IPS-15b (cell line): ENCODE results near the gene CALD1.

Source experiments
- H3K27me3 ChIP-seq: one replicate; pipeline ENCODE4 v1.6.1; 2013; ENCODE audit warnings: low read length; ENCODE audit not compliant: control insufficient read depth, insufficient read depth
- H3K36me3 ChIP-seq: one replicate; pipeline ENCODE4 v1.6.1; 2013; ENCODE audit warnings: low read length; ENCODE audit not compliant: control insufficient read depth, insufficient read depth
- H3K4me1 ChIP-seq: one replicate; pipeline ENCODE4 v1.6.1; 2013; ENCODE audit warnings: mild to moderate bottlenecking, low read length; ENCODE audit not compliant: control insufficient read depth, insufficient read depth
- H3K4me3 ChIP-seq: one replicate; pipeline ENCODE4 v1.5.1; 2013; ENCODE audit warnings: low read depth, low read length
- H3K9ac ChIP-seq: one replicate; pipeline ENCODE4 v1.6.1; 2013; ENCODE audit warnings: low read depth, mild to moderate bottlenecking, low read length
- H3K9me3 ChIP-seq: one replicate; pipeline ENCODE4 v1.6.1; 2013; ENCODE audit warnings: mild to moderate bottlenecking, low read length; ENCODE audit not compliant: control insufficient read depth, insufficient read depth

The CALD1 gene

GRCh38 chr7:134744569-134744968, 34.9 kb upstream of the CALD1 start:
- no peak overlapping the region for H3K9ac ChIP-seq

GRCh38 chr7:134747326-134747725, 32.1 kb upstream of the CALD1 start:
- Histone ChIP-seq H3K4me3 (no peak overlapping the region), H3K9me3 (no peaks in the 10 kb centered on the region), H3K27me3 (no peaks in the 10 kb centered on the region), H3K4me1 (peaks cover 7% of the 10 kb centered on the region), H3K9ac (no peak overlapping the region), H3K36me3 (no peaks in the 10 kb centered on the region)

More at GRCh38 chr7:134744569-134744968, 34.9 kb upstream of the CALD1 start:
- Histone ChIP-seq H3K27me3 (no peaks in the 10 kb centered on the region), H3K4me1 (peaks cover 9% of the 10 kb centered on the region), H3K4me3 (no peak overlapping the region), H3K36me3 (no peaks in the 10 kb centered on the region), H3K9me3 (no peaks in the 10 kb centered on the region)

- Histone ChIP-seq H3K27me3 (no peaks in the 10 kb centered on the region), H3K9ac (no peak overlapping the region), H3K9me3 (no peaks in the 10 kb centered on the region), H3K4me3 (no peak overlapping the region), H3K4me1 (no peaks in the 10 kb centered on the region), H3K36me3 (no peaks in the 10 kb centered on the region)
Measured at GRCh38 chr7:134750083-134751062, 29.1 kb upstream of the CALD1 start.

- no peaks in the 10 kb centered on the region for H3K27me3 ChIP-seq
- no peak overlapping the region for H3K4me3 ChIP-seq
Measured at GRCh38 chr7:134752006-134752760, 27.3 kb upstream of the CALD1 start.

GRCh38 chr7:134755422-134756022, 23.9 kb upstream of the CALD1 start:
- H3K4me3 ChIP-seq, result no peak overlapping the region
- H3K36me3 ChIP-seq, result no peaks in the 10 kb centered on the region
- no peak overlapping the region for H3K9ac ChIP-seq
- no peaks in the 10 kb centered on the region for H3K4me1 ChIP-seq
- no peaks in the 10 kb centered on the region for H3K27me3 ChIP-seq
- H3K9me3 ChIP-seq, result no peaks in the 10 kb centered on the region

More at GRCh38 chr7:134752006-134752760, 27.3 kb upstream of the CALD1 start:
- Histone ChIP-seq H3K4me1 (no peaks in the 10 kb centered on the region), H3K9me3 (no peaks in the 10 kb centered on the region), H3K36me3 (no peaks in the 10 kb centered on the region), H3K9ac (no peak overlapping the region)

GRCh38 chr7:134757938-134758337, 21.5 kb upstream of the CALD1 start:
- Histone ChIP-seq H3K4me3 (no peak overlapping the region), H3K36me3 (no peaks in the 10 kb centered on the region), H3K9ac (no peak overlapping the region), H3K27me3 (no peaks in the 10 kb centered on the region), H3K9me3 (no peaks in the 10 kb centered on the region), H3K4me1 (no peaks in the 10 kb centered on the region)

- Histone ChIP-seq H3K36me3 (no peaks in the 10 kb centered on the region), H3K9me3 (no peaks in the 10 kb centered on the region), H3K9ac (no peak overlapping the region), H3K4me3 (no peak overlapping the region), H3K4me1 (no peaks in the 10 kb centered on the region), H3K27me3 (no peaks in the 10 kb centered on the region)
Measured at GRCh38 chr7:134758981-134759380, 20.5 kb upstream of the CALD1 start.

GRCh38 chr7:134761266-134761665, 18.2 kb upstream of the CALD1 start:
- Histone ChIP-seq H3K4me1 (no peaks in the 10 kb centered on the region), H3K9ac (no peak overlapping the region), H3K27me3 (no peaks in the 10 kb centered on the region), H3K4me3 (no peak overlapping the region), H3K36me3 (no peaks in the 10 kb centered on the region), H3K9me3 (no peaks in the 10 kb centered on the region)

GRCh38 chr7:134763960-134764359, 15.5 kb upstream of the CALD1 start:
- H3K4me1 ChIP-seq, result no peaks in the 10 kb centered on the region
- no peaks in the 10 kb centered on the region for H3K9me3 ChIP-seq
- H3K9ac ChIP-seq, result no peak overlapping the region
- no peaks in the 10 kb centered on the region for H3K27me3 ChIP-seq
- H3K4me3 ChIP-seq, result no peak overlapping the region
- no peaks in the 10 kb centered on the region for H3K36me3 ChIP-seq

GRCh38 chr7:134764365-134764764, 15.1 kb upstream of the CALD1 start:
- Histone ChIP-seq H3K4me3 (no peak overlapping the region), H3K27me3 (no peaks in the 10 kb centered on the region), H3K4me1 (no peaks in the 10 kb centered on the region), H3K9me3 (no peaks in the 10 kb centered on the region), H3K36me3 (no peaks in the 10 kb centered on the region), H3K9ac (no peak overlapping the region)

- Histone ChIP-seq H3K4me1 (no peaks in the 10 kb centered on the region), H3K36me3 (no peaks in the 10 kb centered on the region), H3K4me3 (no peak overlapping the region), H3K9me3 (no peaks in the 10 kb centered on the region), H3K9ac (no peak overlapping the region), H3K27me3 (no peaks in the 10 kb centered on the region)
Measured at GRCh38 chr7:134766779-134767519, 12.5 kb upstream of the CALD1 start.
